ENCODE measurements around the gene CTSD.
"Not testable (repeated sequence)": the region's sequence is repeated elsewhere in the genome, so short reads cannot be mapped to it uniquely, and the experiment has no call there.

The CTSD gene

DNA sequence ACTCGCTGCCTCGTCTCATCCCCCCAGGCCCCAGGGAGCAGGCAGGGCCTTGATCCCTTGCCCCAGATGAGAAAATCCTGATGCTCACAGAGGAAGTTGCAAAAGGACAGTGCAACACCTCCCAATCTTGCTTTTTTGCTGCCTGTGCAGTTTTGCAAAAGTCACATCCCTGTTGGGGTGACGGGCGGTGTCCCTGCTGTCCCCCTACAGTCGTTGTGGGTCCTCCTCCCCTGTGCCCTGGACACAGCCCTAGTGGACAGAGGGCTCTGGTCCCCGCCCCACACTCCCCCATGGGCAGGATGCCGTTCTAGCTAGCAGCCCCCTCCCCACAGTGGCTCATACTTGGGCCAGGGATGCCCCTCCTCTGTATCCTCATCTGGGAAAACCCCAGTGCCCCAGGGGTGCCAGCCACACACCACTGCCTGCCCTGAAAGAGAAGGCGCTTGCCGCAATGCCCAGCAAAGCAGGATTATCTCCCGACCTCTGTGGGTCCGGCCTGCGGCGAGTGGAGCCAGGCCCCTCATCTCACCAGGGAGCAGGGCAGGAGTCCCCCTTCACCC, 18.4 kb upstream of the CTSD start:
- DNase-seq, result no peak

GRCh38 chr11:1781593-1781975, 17.9 kb upstream of the CTSD start:
- no peak for DNase-seq

GRCh38 chr11:1780700-1781592, 17.2 kb upstream of the CTSD start:
- no peak for DNase-seq

GRCh38 chr11:1779806-1780699, 16.3 kb upstream of the CTSD start:
- no peak for DNase-seq

DNA sequence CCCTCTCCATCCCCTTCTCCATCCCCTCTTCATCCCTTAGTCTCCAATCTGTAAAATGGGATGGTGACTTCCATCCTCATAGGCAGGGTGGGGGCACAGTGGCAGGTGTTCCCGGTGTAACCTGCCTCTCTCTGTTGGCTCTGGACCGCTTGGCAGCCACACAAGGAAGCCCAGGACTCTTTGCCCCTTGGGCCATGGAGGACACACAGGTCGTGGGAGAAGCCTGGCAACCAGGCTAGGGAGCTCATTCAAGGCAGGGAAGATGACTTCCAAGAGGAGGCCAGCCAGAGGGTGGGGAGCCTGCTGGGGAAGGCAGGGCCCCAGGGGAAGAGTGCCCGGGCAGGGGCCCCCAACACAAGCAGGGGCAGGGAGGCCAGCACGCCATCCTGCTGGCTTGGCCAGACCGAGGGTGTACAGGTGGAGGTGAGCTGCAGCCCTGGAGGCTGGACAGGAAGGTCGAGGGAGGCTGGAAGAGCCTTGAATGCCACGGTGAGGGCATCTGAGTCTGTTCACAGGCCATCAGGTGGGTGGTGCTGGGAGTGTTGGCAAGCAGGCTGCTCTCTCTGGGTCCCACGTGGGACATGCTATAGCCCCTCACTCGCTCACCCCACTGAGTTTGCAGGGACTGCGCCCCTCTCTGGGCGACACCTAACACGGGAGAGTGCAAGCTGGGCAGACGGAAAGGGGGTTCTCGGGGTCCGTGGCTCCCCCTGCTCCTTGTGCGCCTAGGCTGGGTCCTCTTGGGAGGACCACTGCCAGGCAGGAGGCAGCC, 15.5 kb upstream of the CTSD start:
- DNase-seq, result no peak

GRCh38 chr11:1778141-1778911, 14.6 kb upstream of the CTSD start:
- DNase-seq, result no peak

DNA sequence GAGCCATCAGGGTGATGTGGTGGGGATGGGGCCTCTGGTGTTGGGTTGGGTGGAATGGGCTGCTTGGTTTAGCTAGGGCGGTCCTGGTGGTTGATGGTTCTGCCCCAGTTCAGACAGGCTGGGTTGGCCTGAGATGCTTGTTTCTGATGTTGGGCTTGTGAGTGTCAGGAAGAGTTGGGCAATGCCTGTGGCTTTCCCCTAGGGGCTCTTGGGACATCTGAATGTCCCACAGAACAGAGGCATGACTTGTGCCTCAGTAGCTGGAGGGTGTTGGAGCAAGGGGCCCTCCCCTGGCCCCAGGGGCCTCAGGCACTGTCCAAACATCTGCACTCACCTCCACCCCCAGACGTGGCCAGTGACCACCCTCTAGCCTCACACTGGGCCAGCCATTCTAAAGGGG, 14.0 kb upstream of the CTSD start:
- DNase-seq, result no peak

- DNase-seq, result no peak
Measured at GRCh38 chr11:1776944-1777715, 13.4 kb upstream of the CTSD start.

GRCh38 chr11:1776331-1776851, 12.7 kb upstream of the CTSD start:
- DNase-seq, result no peak

GRCh38 chr11:1774886-1775285, 11.2 kb upstream of the CTSD start:
- DNase-seq, result no peak

DNA sequence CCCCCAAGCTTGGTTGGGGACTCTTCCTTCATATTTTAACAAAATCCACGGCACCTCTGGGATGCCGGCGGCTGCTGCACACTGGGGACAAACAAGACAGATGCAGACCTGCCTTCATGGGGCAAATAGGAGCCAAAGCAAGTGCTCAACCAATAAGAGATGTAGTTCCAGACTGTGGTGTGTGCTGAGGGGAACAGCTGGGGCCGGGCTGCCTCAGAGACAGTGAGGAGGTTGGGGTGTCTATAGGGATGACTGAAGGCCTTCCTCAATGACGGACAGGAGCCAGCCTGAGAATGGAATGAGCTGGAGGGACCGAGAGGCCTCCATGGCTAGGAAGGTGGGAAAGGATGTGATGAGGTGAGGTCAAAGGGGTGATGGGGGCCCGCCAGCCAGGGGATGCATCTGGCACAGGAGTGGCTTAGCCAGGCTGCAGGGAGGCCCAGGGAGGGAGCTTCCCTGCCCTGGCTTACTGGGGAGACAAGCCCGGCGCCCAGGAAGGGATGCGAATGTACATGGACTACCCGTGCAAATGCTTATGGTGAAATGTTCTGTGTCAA, 10.3 kb upstream of the CTSD start:
- no peak for DNase-seq

DNA sequence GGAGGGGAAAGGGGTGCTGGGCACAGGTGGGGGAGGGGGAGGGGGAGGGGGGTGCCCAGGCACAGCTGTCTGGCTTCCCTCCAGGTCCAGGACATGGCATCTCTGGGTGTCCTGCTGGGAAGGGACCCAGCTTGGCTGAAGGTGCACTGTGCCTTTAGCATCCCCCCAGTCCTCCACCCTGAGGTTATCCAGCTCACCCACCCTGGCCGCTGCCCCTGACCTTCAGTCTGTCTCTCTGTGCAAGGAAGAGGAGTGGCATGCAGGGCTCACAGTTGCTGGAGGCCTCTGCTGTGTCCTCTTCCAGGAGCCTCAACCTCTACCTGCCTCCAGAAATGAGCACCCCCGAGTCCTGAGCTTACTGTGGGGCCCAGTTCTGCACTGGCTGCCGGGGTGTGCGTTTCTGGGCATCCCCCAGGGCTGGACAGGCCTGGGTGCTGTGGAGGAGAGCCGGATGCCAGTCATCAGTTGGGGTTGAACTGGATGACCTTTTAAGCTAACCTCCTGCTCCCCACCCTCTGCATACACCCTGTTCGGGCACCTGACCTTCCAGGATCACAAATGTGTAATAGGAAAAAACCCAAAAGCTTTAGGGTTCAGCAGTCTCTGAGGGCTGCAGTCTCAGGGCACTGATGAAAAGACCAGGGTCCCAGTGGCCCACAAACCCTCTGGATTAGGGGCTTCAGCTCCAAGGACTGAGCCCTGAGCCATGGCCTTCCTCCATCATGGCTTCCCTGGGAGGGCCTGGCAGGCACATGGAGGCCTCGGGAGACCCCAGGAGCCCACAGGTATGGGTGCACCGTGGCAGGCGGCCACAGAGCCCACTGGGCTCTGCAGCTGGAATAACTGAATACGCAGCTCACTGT, 9.6 kb upstream of the CTSD start:
- DNase-seq, result no peak

GRCh38 chr11:1772270-1773130, 8.8 kb upstream of the CTSD start:
- DNase-seq, result no peak

DNA sequence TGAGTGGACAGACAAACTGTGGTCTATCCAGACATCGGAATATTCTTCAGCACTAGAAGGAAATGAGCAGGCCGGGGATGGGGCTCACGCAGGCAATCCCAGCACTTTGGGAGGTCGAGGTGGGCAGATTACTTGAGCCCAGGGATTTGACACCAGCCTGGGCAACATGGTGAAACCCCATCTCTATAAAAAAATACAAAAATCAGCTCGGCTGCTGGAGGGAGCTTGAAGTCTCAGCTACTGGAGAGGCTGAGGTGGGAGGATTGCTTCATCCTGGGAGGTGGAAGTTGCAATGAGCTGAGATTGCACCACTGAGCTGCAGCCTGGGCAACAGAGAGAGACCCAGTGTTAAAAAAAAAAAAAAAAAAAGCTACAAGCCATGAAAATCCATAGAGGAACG, 8.0 kb upstream of the CTSD start:
- DNase-seq, result no peak

DNA sequence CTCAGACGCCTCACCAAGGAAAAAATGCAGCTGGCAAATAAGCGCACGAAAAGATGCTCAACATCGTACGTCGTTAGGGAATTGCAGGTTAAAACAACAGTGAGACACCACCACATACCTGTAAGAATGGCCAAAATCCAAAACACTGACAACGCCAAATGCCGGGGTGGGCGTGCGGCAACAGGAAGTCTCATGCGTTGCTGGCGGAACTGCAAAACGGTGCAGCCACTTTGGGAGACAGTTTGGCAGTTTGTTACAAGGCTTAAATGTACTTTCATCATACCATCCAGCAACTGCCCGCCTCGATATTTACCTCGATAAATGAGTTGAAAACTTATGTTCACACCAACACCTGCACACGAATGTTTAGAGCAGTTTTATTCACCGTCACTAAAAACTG, 7.5 kb upstream of the CTSD start:
- no peak for DNase-seq

DNA sequence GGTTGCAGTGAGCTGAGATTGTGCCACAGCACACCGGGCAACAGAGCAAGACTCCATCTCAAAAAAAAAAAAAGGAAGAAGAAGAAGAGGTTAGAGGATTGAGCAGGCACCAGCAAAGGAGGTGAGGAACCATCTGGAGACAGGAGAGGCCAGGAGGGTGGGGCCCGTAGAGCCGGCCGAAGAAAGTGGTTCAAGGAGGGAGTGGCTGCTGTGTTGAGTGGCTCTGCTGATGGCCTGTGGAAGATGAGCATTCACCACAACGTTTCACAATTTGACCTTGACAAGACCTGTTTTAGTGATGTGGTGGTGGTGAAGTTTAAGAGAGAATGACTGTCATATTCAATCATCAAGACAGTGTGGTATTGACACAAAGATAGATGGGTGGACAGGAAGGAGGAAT, 6.8 kb upstream of the CTSD start:
- no peak for DNase-seq

DNA sequence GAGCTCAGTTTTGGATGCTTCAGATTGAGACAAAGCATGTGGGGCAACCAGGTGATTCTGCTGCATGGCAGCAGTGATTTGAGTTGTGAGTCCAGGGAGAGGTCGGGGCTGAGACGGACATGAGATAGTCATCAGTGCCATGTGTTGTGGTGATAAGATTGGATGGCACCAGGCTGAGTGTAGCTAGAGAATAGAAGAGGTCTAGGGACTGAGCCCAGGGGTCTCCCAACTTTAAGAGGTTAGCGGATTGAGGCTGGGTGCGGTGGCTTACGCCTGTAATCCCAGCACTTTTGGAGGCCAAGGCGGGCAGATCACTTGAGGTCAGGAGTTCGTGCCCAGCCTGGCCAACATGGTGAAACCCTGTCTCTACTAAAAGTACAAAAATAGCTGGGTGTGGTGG, 6.3 kb upstream of the CTSD start:
- DNase-seq, result no peak

DNA sequence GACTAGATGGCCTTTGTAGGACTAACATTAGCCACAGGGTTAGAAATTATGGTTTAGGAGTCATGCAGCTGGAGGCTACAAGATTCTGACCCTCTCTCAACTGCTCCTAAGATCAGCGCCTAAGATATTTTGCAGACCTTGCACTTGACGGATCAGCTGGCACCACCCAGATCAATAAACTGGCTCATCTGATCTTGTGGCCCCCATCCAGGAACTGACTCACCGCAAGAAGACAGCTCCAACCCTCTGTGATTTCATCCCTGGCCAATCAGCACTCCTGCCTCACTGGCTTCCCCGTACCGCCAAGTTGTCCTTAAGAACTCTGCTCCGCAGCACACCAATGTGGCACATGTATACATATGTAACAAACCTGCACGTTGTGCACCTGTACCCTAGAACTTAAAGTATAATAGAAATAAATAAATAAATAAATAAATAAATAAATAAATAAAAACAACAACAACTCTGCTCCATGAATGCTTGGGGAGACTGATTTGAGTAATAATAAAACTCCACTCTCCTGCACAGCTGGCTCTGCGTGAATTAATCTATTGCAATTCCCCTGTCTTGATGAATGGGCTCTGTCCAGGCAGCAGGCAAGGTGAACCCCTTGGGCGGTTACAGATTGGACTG, 5.7 kb upstream of the CTSD start:
- not testable (repeated sequence) for DNase-seq
